Gastrocnemius medialis (tissue), 4 donors: ENCODE measurements around the gene MACC1.

Experiments used
- CTCF ChIP-seq, 5 experiments: fragments of 450-650 bp in 3 of 5; fragments of 200-600 bp in 2 of 5; sonication (generic) in 2 of 5; IDR thresholded peaks in 4 of 5; conservative IDR thresholded peaks in 1 of 5; 1 replicate in 4 of 5; 2 replicates in 1 of 5; pipeline ENCODE4 v1.5.1; 2016 to 2019; ENCODE audit warnings: antibody characterized with exemption in 5 of 5, mild to moderate bottlenecking in 3 of 5, moderate library complexity in 3 of 5
- POLR2A ChIP-seq, 2 donors: fragments of 450-650 bp; IDR thresholded peaks; one replicate each; pipeline ENCODE4 v1.6.1; 2017; ENCODE audit warnings: antibody characterized with exemption in 2 of 2, mild to moderate bottlenecking in 2 of 2, moderate library complexity in 2 of 2

GRCh38 chr7:20190560-20191390, 26.4 kb downstream of the MACC1 start:
- TF ChIP-seq CTCF (IDR thresholded peaks at IDR 0.05 in 4 of 5, conservative IDR thresholded peaks at IDR 0.05 in 1 of 5) = no peak
- no peak for TF ChIP-seq POLR2A (IDR thresholded peaks at IDR 0.05)
